DOHH2 (cell line): ENCODE data around the gene KISS1R.

Experiments
- EZH2phosphoT487 ChIP-seq: fragments of 200-600 bp; sonication (generic); IDR thresholded peaks from 2 replicates; pipeline ENCODE4 v1.6.1; 2017; ENCODE audit warnings: borderline replicate concordance, mild to moderate bottlenecking, antibody characterized with exemption, low read length, moderate library complexity, mixed read lengths
- TF ChIP-seq, protein P1 (sequence below): fragments of 200-600 bp; sonication (generic); IDR thresholded peaks from one replicate; pipeline ENCODE4 v1.5.1; 2014; ENCODE audit warnings: antibody characterized with exemption, mild to moderate bottlenecking, low read depth, low read length; ENCODE audit not compliant: poor library complexity, severe bottlenecking

DNA sequence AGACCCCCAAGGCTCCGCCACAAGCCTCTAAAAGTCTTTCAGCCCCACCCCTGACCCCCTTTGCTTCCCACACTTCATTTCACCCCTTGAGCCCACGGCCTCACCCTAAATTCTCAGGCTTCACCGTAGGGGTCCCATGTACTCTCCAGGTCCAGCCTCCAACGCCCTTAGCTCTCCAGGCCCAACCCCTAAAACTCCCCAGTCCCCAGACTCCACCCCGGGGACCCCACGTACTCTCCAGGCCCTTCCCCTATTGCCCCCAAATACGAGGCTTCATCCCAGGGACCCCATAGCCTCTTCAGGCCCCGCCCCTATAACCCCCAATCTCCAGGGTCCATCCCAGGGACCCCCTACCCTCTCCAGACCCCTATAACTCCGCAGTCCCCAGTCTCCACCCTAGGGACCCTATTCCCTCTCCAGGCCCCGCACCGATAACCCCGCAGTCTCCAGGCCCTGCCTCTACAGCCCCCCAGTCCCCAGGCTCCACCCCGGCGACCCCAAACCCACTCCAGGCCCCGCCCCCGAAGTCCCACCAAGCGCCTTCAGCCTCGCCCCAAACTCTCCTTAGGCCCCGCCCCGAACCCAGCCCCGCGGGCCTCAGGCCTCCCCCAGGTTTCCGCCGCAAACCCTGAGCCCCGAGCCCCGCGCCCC lies 24.8 kb upstream of the KISS1R start:
- TF ChIP-seq, protein P1, sequence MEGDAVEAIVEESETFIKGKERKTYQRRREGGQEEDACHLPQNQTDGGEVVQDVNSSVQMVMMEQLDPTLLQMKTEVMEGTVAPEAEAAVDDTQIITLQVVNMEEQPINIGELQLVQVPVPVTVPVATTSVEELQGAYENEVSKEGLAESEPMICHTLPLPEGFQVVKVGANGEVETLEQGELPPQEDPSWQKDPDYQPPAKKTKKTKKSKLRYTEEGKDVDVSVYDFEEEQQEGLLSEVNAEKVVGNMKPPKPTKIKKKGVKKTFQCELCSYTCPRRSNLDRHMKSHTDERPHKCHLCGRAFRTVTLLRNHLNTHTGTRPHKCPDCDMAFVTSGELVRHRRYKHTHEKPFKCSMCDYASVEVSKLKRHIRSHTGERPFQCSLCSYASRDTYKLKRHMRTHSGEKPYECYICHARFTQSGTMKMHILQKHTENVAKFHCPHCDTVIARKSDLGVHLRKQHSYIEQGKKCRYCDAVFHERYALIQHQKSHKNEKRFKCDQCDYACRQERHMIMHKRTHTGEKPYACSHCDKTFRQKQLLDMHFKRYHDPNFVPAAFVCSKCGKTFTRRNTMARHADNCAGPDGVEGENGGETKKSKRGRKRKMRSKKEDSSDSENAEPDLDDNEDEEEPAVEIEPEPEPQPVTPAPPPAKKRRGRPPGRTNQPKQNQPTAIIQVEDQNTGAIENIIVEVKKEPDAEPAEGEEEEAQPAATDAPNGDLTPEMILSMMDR = no peak
- TF ChIP-seq EZH2phosphoT487 = no peak
